HG03521 (cell line): ENCODE data around the gene ATXN1.
A peak's percentile ranks its signal among the peaks of the same experiment; 100 is the strongest.

Experiments
- ATAC-seq: cut with Tn5 transposase; IDR thresholded peaks from one replicate; pipeline ENCODE4 v1.9.1; 2021; ENCODE audit warnings: mild to moderate bottlenecking, moderate library complexity; ENCODE audit not compliant: unreplicated experiment

ATXN1 gene

GRCh38 chr6:16747232-16748024, 13.8 kb downstream of the ATXN1 start:
- ATAC-seq: no peak

- ATAC-seq: no peak
Measured at GRCh38 chr6:16746812-16747211, 14.4 kb downstream of the ATXN1 start.

- no peak for ATAC-seq
Measured at GRCh38 chr6:16746401-16746800, 14.9 kb downstream of the ATXN1 start.

- ATAC-seq: no peak
Measured at GRCh38 chr6:16743664-16744210, 17.5 kb downstream of the ATXN1 start.

GRCh38 chr6:16742116-16742515, 19.1 kb downstream of the ATXN1 start:
- no peak for ATAC-seq

GRCh38 chr6:16741112-16742016, 19.9 kb downstream of the ATXN1 start:
- peak; percentile 67 for ATAC-seq

- ATAC-seq: no peak
Measured at GRCh38 chr6:16740097-16740496, 21.2 kb downstream of the ATXN1 start.

GRCh38 chr6:16739329-16739801, 21.9 kb downstream of the ATXN1 start:
- ATAC-seq: no peak

- no peak for ATAC-seq
Measured at GRCh38 chr6:16737925-16738324, 23.3 kb downstream of the ATXN1 start.

- ATAC-seq: no peak
Measured at GRCh38 chr6:16736856-16737775, 24.1 kb downstream of the ATXN1 start.

- ATAC-seq: no peak
Measured at GRCh38 chr6:16735014-16735413, 26.2 kb downstream of the ATXN1 start.

- ATAC-seq: no peak
Measured at GRCh38 chr6:16733085-16733484, 28.2 kb downstream of the ATXN1 start.

- ATAC-seq: peak; percentile 97
Measured at GRCh38 chr6:16731478-16732051, 29.7 kb downstream of the ATXN1 start.

- ATAC-seq: no peak
Measured at GRCh38 chr6:16730738-16731477, 30.4 kb downstream of the ATXN1 start.

- no peak for ATAC-seq
Measured at GRCh38 chr6:16729744-16730143, 31.5 kb downstream of the ATXN1 start.

GRCh38 chr6:16729183-16729691, 32.0 kb downstream of the ATXN1 start:
- no peak for ATAC-seq

- ATAC-seq: no peak
Measured at GRCh38 chr6:16728513-16729182, 32.6 kb downstream of the ATXN1 start.

GRCh38 chr6:16727996-16728395, 33.3 kb downstream of the ATXN1 start:
- ATAC-seq: no peak
